NCI-H2196 treated with DMSO at 0.1 percent for 48 hours (cell line): Measurements from ENCODE around the gene NKD2.

Experiments
- DNase-seq: peaks from one replicate; lab custom pipeline; 2025; ENCODE audit not compliant: unreplicated experiment; lab: John Stamatoyannopoulos, UW

NKD2 gene

DNA sequence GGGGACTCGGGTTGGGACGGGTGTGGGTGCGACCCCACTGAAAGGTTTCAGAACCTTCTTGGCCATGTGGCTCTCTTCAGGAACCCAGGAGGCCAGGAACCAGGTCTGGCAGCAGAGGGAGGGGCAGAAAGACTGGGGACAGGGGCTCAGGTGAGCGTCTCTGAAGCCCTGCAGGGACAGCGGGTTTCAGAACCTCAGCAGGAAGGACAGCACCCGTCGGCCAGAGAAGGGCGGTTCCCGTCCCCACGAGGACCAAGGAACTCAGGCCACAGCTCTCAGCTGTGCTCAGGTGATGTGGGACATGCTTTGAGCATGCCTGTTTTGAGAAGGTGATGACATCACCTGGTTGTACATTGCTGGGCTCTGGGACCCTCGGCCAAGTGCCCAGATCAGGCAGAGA lies 77.5 kb downstream of the NKD2 start:
- DNase-seq = no peak

DNA sequence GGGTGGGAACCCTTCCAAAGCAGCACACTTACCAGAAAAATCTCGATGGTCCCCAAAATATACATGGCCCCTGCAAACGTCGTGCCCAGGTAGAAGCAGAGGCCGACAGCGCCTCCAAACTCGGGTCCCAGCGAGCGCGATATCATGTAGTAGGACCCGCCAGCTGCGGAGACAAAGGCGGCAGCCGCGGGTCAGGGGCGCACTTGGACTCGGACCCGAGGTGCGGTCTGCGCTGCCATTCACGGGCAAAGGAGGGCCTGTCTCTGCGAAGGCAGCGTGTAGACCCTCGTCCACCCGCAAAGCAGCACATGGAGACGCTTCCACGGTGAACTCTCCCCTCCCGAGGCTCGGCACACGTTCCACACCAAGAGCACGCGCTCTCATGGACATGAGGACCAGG lies 78.3 kb downstream of the NKD2 start:
- no peak for DNase-seq

GRCh38 chr5:1087428-1087827 lies 78.8 kb downstream of the NKD2 start:
- DNase-seq = no peak

DNA sequence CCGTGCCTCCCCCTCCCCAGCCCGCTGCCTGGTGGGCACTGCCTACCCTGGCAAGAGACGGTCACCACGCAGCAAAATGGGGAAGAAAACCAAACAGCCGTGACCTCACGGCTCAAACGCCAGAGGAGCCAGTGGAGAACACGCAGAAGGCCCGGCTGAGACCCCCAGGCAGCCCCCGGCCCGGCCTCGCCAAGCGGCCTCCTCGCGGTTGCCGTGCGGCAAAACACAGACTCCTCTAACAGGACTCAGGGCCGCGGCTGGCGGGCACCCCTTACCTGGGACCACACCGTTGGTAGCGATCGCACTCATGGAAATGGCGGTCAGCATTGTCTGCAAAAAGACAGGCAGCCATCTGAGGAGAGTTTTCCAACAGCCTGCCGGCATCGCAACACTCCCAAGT lies 79.4 kb downstream of the NKD2 start:
- no peak for DNase-seq
